Parathyroid adenoma (tissue), 2 donors: Measurements from ENCODE around the gene CARMIL3.

Source experiments
- H2AFZ ChIP-seq: fragments of 300-600 bp; sonication (generic); one replicate; pipeline ENCODE4 v1.7.0; 2017; ENCODE audit warnings: antibody characterized with exemption, mild to moderate bottlenecking
- H3K27ac ChIP-seq: fragments of 300-600 bp; sonication (generic); one replicate; pipeline ENCODE4 v1.7.0; 2017
- H3K27me3 ChIP-seq: fragments of 300-600 bp; sonication (generic); one replicate; pipeline ENCODE4 v1.7.0; 2017; ENCODE audit warnings: low read length; ENCODE audit not compliant: control insufficient read depth, insufficient read depth
- H3K36me3 ChIP-seq: fragments of 300-600 bp; sonication (generic); one replicate; pipeline ENCODE4 v1.7.0; 2017; ENCODE audit warnings: low read length; ENCODE audit not compliant: control insufficient read depth, insufficient read depth
- H3K4me1 ChIP-seq: fragments of 300-600 bp; sonication (generic); one replicate; pipeline ENCODE4 v1.7.0; 2017; ENCODE audit warnings: control low read depth
- H3K4me2 ChIP-seq: fragments of 300-600 bp; sonication (generic); one replicate; pipeline ENCODE4 v1.7.0; 2017; ENCODE audit warnings: low read length
- H3K4me3 ChIP-seq: fragments of 300-600 bp; sonication (generic); one replicate; pipeline ENCODE4 v1.7.0; 2017; ENCODE audit warnings: low read depth, low read length
- H3K79me2 ChIP-seq: fragments of 300-600 bp; sonication (generic); one replicate; pipeline ENCODE4 v1.7.0; 2017; ENCODE audit warnings: control low read depth
- H3K9ac ChIP-seq: fragments of 300-600 bp; sonication (generic); one replicate; pipeline ENCODE4 v1.7.0; 2017; ENCODE audit warnings: mild to moderate bottlenecking
- H3K9me3 ChIP-seq: fragments of 300-600 bp; sonication (generic); one replicate; pipeline ENCODE4 v1.7.0; 2017; ENCODE audit warnings: low read length; ENCODE audit not compliant: control insufficient read depth
- TF ChIP-seq, protein P1 (sequence below): fragments of 300-600 bp; sonication (generic); IDR thresholded peaks from one replicate; pipeline ENCODE4 v1.7.0; 2017; ENCODE audit warnings: antibody characterized with exemption, mild to moderate bottlenecking
- donor health status: primary hyperparathyroidism.

The CARMIL3 gene

DNA sequence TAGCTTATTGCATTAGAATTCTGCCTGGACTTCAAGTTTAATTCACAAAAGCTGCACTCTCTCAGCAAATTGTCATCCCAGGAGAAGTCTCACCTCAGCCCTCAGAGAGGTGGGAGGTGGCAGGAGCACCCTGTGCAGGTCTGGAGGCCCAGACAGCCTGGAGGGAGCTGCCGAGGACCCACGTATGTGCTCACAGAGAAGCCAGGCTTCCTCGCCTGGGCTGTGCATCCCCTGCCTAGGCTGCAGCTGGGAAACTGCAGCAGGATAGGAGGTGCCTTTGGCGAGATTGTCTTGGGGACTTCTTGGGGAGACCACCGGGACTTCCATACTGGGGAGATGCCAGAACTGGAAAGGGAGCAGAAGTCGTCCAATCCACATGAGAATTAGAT, 28.3 kb downstream of the CARMIL3 start:
- Histone ChIP-seq H2AFZ (peak overlapping the region; percentile 31), H3K27ac (peak overlapping the region; percentile 97), H3K4me2 (no peak overlapping the region), H3K27me3 (no peaks in the 10 kb centered on the region), H3K4me3 (no peak overlapping the region), H3K9ac (no peak overlapping the region), H3K9me3 (no peaks in the 10 kb centered on the region), H3K79me2 (no peaks in the 10 kb centered on the region), H3K36me3 (no peaks in the 10 kb centered on the region), H3K4me1 (peaks cover 32% of the 10 kb centered on the region)
- TF ChIP-seq, protein P1, sequence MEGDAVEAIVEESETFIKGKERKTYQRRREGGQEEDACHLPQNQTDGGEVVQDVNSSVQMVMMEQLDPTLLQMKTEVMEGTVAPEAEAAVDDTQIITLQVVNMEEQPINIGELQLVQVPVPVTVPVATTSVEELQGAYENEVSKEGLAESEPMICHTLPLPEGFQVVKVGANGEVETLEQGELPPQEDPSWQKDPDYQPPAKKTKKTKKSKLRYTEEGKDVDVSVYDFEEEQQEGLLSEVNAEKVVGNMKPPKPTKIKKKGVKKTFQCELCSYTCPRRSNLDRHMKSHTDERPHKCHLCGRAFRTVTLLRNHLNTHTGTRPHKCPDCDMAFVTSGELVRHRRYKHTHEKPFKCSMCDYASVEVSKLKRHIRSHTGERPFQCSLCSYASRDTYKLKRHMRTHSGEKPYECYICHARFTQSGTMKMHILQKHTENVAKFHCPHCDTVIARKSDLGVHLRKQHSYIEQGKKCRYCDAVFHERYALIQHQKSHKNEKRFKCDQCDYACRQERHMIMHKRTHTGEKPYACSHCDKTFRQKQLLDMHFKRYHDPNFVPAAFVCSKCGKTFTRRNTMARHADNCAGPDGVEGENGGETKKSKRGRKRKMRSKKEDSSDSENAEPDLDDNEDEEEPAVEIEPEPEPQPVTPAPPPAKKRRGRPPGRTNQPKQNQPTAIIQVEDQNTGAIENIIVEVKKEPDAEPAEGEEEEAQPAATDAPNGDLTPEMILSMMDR, result no peak

- peaks cover 25% of the 10 kb centered on the region for H3K4me1 ChIP-seq
- no peaks in the 10 kb centered on the region for H3K9me3 ChIP-seq
- TF ChIP-seq, protein P1, result no peak
These were observed 29.3 kb downstream of the CARMIL3 start for GRCh38 chr14:24080888-24081738.

DNA sequence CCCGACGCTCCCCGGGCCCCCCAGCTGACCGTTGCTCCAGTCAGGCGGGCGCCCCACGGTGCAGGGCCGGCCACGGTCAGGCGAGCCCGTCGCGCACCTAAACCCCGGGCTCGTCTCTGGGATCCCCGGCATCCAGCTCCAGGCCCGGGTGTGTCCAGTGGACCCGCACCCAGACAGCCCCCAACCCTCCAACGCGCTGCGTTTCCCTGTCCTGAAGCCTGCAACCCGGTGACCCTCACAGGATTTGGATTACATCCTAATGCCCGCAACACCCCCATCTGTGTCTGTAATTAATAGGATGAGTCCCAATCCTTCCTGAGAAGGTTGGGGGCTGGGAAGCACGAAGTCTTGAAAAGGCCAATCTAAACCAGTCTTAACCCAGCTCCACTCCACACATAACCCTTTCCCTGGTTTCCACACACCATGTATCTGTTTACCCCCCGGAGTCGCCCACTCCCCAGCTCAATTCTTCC, 30.0 kb downstream of the CARMIL3 start:
- H2AFZ ChIP-seq, result peak overlapping the region; percentile 96
- no peaks in the 10 kb centered on the region for H3K27me3 ChIP-seq
- TF ChIP-seq, protein P1, result no peak
- no peaks in the 10 kb centered on the region for H3K9me3 ChIP-seq
- peak overlapping the region; percentile 92 for H3K9ac ChIP-seq
- H3K4me3 ChIP-seq, result peak overlapping the region; percentile 61
- H3K4me2 ChIP-seq, result peak overlapping the region; percentile 85
- peak overlapping the region; percentile 97 for H3K27ac ChIP-seq
- no peaks in the 10 kb centered on the region for H3K36me3 ChIP-seq
- H3K79me2 ChIP-seq, result no peaks in the 10 kb centered on the region
- H3K4me1 ChIP-seq, result peaks cover 24% of the 10 kb centered on the region

More at GRCh38 chr14:24080888-24081738, 29.3 kb downstream of the CARMIL3 start:
- Histone ChIP-seq H3K4me3 (peak overlapping the region; percentile 61), H2AFZ (peak overlapping the region; percentile 96), H3K79me2 (no peaks in the 10 kb centered on the region), H3K27me3 (no peaks in the 10 kb centered on the region), H3K36me3 (no peaks in the 10 kb centered on the region), H3K4me2 (peak overlapping the region; percentile 85), H3K27ac (peak overlapping the region; percentile 97), H3K9ac (peak overlapping the region; percentile 92)

- Histone ChIP-seq H2AFZ (peak overlapping the region; percentile 96), H3K4me1 (peaks cover 24% of the 10 kb centered on the region), H3K27ac (peak overlapping the region; percentile 97), H3K27me3 (no peaks in the 10 kb centered on the region), H3K79me2 (no peaks in the 10 kb centered on the region), H3K9me3 (no peaks in the 10 kb centered on the region), H3K9ac (no peak overlapping the region), H3K36me3 (no peaks in the 10 kb centered on the region), H3K4me2 (no peak overlapping the region), H3K4me3 (no peak overlapping the region)
- TF ChIP-seq, protein P1, result no peak
These were observed 30.7 kb downstream of the CARMIL3 start for GRCh38 chr14:24082411-24083080.
